GM18511 (cell line): ENCODE data around the gene IL17RC.

Experiments used
- ATAC-seq: cut with Tn5 transposase; IDR thresholded peaks from one replicate; pipeline ENCODE4 v1.9.1; 2021; ENCODE audit warnings: mild to moderate bottlenecking, moderate library complexity; ENCODE audit not compliant: unreplicated experiment

Gene IL17RC

GRCh38 chr3:9976721-9977709 is 60.1 kb downstream of the IL17RC start:
- ATAC-seq, result no peak

DNA sequence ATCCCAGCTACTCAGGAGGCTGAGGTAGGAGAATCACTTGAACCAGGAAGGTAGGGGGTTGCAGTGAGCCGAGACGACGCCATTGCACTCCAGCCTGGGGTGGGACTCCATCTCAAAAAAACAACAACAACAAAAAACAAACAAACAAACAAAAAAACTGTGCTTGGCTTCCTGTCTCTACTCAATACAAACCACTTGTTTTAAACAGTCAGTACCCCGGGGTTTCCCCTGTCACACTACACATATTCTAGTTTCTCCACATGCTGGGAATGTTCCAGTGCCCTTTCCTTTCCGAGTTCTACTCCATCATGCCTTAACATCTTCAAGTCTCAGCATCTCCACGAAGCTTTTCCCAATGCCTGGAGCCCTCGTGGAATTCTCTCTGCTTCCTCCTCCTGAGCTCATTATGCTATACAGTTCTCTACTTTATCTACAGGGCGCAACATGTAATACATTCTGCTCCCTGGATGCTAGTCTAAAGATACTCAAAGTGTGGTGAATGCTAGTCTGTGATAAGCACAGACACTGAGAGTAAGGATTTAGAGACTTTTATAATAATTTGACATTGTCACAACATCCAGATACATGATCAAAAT is 61.9 kb downstream of the IL17RC start:
- no peak for ATAC-seq

DNA sequence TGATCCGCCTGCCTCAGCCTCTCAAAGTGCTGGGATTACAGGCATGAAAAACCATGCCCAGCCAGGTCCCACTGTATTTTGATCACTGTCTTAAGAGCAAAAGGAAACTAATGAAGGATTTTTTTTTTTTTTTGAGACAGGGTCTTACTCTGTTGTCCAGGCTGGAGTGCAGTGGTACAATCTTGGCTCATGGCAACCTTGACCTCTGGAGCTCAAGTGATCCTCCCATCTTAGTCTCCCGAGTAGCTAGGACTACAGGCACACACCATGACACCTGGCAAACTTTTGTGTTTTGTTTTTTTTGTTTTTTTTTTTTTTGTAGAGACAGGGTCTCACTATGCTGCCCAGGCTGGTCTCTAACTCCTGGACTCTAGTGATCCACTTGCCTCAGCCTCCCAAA is 63.4 kb downstream of the IL17RC start:
- ATAC-seq, result no peak
